GM19035 (cell line): ENCODE measurements around the gene UTP20.

Experiments
- ATAC-seq: cut with Tn5 transposase; IDR thresholded peaks from one replicate; pipeline ENCODE4 v1.9.1; 2021; ENCODE audit not compliant: unreplicated experiment

Gene UTP20

DNA sequence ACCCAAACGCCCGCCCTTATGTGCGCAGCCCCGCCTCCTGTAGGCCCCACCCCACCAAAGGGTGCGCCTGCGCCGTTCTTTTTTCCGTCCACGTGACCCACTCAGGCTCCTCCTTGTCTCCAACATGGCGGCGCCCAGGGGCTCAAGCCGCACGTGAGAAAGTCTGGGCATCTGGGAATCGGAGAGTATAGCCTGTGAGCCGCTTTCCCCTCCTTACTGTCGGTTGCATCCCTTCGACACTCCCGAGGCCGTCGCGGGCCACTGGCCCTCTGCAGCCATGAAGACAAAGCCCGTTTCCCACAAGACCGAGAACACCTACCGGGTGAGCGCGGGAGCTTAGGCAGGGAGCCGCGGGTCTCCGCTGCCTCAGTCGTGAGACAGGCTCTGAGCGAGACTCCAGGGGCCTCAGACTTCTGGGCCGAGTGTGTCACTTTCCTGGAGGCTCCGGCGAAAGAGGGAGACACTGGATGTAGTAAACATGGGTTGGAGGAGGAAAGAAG is at the start of gene UTP20:
TSS of gene UTP20 (plus strand) at position 100 of the 500 bp plus-strand sequence. CDS start at position 278, 178 bp downstream.
- peak; percentile 100 for ATAC-seq

DNA sequence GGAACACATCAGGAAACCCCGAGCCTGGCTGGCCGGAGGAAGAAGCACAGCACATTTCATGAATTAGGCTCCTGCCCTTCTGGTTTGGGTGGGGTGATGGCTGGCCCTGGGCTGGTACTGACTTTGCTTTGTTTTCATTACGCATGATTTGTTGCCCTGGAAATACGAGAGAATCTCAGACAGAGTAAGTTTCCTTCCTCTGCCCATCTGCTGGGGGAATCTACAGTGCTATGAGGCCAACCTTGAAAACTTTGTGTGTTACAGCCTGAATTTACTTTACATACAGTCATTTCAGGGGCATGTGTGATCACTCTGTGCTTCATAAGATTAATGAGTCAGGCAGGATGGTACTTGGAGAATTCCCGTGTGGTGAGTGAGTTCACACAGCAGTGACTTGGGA is 49.4 kb upstream of the UTP20 start:
- no peak for ATAC-seq

DNA sequence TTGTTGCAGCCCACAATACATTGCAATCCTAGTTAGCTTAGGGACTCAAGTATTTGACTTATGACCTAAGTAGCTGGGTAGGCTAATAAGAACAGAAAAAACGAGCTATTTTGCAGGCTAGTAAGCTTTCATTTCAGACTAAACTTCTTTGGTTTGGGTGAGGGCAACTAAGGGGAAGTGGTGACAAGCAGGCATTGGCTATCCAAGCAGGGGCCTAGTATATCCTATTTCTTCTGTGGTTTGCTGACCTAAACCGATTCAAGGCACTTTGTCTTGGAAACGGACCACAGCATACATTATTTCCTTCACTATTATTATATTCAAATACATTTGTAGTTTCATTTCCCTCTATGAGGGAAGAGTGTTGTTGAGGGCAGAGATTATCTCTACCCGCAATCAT is 48.3 kb upstream of the UTP20 start:
- no peak for ATAC-seq

DNA sequence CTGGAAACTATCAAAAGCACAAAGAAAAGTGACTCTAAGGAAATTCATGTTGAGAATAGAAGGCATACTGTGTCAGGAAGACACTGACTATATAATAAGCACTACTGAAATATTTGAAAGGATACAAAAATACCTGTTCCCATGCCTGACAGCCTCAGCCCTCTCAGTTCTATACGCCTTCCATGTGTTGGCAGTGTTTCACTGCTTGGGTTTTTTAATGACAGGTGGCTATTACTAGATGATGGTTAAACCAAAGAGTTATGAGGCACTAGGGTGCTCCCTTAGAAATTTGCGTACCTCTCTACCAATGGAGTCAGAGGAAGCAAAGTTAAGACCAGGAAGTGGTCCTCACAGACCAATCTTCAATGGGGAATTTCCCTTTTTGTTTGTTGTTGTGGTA is 44.2 kb upstream of the UTP20 start:
- no peak for ATAC-seq

DNA sequence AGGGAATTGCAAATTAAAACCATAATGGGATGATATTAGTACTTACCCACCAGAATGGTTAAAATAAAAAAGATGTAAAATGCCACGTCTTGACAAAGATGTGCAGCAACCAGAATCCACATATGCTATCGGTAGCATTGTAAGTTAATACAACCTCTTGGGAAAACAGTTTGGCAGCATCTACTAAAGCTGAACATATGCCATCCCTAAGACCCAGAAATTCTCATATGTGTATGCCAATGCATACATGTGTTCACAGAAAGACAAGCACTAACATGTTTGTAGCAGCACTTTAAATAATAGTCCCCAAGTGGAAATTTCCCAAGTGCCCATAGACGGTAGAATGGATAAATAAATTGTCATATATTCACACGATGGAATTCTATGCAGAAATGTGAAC is 41.6 kb upstream of the UTP20 start:
- ATAC-seq: no peak

DNA sequence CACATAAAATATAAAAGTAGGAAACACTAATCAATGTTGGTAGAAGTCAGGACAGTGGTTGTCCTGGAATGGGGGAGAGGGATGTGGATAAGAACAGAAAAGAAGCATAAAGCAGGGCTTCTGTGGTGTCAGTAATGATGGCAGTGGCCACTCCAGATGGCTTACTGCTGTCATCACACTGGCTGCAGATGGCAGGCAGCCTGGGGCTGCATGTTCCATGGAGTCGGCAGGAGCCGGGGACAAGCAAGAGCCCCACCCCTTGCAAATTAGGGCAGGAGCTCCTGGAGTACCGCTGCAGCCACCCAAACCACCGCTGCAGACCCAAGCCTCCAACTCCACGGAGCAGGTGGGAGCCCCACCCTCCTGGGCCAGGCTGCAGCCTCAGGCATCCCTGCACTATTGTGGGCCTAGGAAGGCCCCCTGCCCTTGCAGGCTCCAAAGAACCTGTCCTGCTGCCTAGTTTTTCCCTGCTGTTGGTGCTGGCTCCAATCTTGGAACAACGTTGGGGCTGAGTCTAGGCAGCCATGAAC is 41.0 kb upstream of the UTP20 start:
- no peak for ATAC-seq

DNA sequence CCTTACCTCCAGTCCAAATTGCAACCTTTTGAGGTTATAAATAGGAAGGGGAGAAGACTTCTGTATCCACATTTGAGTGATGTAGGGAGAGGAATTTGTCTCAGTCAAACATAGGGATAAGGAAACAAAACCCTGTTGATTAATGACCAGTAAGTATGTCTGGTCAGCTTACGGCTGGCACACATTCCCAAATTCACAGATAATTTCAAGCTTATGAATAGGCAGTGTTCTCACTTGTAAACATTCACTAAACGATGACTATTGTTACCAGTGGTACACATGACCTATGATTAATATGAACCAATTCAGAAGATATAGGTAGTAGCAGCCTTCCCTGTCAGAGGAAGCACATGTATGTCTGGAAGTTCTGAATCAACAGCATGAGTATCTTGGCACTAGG is 36.8 kb upstream of the UTP20 start:
- ATAC-seq: no peak

DNA sequence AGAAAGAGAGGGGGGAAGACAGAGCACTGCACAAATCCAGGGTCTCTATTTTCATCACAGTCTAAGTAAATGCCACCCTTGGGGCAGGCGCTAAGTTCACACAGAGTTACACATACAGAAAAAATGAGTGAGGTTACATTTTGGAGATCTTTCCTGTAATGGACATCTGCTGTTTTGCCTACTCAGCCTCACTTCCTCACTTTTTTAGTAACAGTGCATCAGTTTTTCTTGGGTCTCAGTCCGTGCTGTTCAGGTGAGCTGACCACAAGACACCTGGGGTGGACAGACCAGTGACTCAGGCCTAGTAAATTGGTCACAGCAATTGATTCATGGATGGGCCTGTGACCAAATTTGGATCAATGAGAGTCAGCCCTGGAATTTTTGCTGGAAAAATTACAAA is 36.3 kb upstream of the UTP20 start:
- ATAC-seq: no peak

DNA sequence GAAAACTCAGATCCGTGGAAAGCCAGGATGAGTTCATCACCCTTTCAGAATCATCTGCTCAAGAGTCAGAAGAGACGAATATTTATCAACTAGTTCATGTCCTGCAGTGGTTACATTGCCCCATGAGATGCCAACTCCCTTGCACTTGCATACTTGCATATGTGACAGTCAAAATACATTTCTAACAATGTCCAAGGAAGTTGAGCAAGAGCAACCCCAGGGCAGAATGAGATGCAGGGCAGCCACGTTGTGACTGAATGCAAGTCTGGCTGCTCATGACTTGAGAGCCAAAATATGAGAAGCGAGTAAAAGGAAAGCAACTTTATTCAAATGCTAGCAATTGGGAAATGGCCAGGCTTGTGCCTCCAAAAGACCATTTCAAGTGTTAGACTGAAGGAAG is 23.6 kb upstream of the UTP20 start:
- ATAC-seq: no peak

DNA sequence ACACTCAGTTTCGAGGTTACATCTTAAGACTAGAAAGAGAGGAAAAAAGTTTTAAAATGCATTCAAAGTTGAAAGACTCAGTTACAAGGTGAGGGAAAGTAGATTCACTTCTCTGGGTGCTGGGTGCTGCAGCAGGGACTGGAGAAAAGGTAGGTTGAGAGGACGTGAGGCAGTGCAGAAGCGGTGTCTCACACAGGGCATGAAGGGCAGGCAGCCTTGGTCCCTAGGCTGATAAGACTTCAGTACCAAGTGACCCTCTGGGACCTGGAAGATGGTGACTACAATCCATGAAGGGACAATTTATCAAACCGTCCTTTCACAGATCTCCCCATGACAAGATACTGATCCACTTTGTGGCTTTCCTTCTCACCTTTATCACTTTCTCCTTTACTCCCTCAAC is 22.5 kb upstream of the UTP20 start:
- no peak for ATAC-seq

DNA sequence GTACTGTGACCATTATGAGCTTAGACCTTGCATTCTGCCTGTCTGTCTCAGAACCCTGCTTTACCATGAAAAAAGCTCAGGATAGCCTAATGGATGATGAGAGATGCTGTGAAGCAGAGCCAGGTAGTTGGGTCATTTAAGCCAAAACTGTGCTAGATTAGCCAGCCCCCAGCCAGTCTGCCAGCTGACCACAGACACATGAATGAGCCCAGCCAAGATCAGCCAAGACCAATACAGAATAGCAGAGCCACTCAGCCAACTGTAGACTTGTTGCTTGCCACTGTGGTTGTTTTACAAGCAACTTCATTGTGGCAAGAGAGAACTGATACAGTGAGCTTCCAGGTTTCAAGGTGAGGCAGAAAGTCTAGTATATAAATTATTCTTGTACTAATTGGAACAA is 12.8 kb upstream of the UTP20 start:
- ATAC-seq: no peak

DNA sequence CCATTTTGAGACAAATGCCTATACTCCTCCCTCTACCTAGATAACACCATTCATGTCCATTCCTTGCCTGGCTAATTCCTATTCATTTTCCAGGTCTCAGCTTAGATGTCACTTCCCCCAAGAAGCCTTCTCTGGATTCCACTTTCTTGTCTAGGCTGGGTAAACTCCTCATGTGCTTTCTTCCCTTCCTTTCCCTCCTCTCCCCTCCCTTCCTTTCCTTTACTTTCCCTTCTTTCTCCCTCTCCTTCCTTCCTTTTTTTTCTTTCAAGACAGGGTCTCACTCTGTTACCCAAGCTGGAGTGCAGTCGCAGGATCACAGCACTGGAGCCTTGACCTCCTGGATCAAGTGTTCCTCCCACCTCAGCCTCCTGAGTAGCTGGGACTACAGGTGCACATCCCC is 3.5 kb upstream of the UTP20 start:
- no peak for ATAC-seq

DNA sequence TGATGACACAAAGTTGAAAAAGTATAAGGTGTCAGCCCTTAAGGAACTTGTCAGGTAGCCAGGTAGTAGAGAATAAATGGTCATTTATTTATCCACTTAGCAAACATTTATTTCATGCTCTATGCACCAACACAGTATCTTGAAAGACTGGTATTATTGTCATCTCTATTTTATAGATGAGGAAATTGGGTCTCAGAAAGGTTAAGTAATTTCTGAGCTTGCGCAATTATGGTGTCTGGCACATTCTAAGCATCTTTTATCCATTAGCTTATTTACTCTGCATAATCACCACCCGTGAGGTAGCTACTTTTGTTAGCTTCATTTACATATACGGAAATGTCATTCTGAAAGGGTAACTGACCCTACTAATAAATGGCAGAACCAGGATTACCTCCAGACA is 2.5 kb upstream of the UTP20 start:
- no peak for ATAC-seq

DNA sequence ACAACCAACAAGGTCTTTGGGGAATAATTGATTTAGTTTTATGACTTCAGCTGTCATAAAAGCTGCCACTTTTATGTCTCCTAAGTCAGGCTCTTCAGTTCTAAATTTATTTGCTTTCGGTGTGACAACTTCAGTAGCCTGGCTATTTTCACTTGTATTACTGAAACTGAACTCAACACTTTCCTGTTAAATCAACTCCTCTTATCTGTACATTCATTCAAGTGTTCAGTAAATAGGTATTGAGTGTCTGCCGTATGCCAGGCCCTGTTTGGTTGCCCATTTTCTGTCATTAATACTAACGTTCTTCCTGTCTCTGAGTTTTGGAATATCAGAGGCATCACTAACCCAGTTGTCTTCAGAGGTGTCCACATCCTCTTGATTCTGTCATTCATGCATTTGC is 7.5 kb downstream of the UTP20 start:
- no peak for ATAC-seq

DNA sequence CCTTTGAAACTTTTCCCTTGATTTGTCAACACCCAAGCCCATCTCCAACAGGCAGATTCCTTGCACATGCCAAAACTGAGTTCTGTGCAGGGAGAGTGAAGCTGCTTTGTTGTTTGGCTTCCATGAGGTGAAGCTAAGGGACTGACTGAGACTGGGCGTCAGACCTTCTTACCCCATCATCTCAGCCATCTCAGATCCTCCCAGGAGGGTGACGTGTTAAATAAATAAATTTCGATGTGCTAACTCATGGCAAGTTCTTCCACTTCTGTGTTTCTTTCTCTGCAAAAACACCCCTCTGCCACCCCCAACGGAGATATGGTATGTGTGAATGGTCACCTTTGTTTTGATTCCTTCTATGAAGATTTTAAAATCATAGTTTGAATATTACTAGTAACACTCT is 17.8 kb downstream of the UTP20 start:
- ATAC-seq: no peak

DNA sequence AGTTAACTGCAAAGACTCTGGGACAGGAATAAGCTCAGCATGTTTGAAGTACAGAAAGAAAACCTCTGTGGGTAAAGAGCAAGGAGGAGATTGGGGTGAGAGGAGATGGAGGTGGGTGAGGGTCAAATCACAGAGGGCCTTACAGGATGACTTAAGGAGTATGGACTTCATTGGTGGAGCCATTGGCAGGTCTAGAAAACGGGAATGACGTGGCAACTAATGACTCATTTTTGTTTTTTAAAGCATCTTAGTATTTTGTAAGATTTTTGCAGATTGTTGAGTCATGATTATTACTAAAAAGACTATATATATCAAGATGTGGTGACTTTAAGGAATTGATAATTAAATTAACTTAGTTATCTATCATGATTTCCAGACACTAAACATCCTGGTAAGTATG is 18.5 kb downstream of the UTP20 start:
- ATAC-seq: no peak

DNA sequence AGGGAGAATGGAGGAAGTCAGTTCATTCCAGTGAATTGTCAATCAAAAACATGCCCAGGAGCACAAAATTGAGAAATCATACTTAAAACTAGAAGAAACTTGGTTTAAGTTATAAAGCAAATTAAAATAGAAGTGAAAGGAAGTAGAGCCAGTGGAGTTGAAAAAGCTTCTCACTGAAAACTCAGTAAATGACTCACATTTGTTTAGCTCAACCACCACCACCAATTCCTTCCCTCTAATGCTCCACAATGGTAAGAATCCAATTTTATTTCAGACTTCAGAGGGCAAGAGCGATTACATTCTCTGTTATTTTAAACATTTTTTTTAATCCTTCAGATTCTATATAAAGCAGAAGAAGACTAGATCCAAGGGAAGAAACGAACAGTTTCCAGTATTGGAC is 19.4 kb downstream of the UTP20 start:
- ATAC-seq: no peak

DNA sequence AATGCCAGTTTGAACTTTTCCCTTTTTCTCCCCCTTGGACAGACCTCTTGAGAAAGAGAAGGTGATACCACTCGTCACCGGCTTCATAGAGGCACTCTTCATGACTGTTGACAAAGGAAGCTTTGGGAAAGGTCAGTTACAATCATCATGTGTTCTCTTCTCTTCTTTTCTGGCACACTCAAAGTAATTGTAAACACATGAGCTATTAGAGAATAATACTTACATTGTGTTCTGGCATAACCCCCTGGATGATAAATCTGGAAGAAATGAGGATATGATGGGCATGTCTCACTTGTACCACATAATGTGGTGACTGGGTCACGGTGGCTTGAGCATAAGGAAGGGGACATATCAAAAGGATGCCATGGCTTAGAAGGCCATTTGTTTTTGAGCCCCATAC is 20.0 kb downstream of the UTP20 start:
- ATAC-seq: no peak

DNA sequence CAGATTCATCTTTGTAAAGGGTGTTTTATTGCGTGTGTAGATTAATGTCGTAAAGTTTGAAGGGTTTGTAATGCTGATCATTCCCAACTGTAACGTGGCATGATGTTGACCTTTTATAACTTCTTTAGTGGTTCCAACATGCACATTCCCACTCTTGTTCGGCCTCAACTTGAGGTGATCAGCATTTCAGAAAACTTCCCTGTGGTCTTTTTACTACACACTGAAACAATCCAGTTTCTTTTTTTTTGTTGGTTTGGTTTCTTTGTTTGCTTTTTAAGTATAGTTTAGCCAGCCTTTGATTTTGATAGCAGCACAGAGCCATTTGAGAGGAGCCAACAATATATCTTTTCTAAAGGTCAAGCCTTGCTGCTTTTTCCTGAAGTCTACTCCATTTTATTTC is 22.8 kb downstream of the UTP20 start:
- ATAC-seq: no peak

DNA sequence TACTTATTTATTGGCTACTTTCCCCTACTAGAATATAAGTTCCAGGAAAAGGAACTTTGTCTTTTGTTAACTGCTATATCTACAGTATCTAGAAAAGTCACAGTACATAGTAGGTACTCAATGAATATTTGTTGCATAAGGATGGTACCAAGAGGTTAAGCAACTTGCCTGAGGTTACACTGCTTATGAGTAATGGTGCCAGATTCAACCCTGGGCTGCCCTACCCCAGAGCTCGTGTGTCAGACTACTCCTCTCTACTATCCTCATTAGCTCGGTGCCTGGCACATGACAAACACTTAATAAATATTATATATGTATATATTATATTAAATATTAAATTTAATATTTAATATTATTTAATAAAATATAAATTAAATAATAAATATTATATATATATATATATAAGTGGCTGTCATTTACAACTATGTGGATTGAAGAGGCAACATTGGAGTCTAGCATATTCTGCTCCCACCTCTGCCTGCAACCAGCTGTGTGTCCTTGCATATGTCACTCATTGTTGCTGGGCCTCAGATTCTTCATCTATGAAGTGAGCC is 25.4 kb downstream of the UTP20 start:
- no peak for ATAC-seq

DNA sequence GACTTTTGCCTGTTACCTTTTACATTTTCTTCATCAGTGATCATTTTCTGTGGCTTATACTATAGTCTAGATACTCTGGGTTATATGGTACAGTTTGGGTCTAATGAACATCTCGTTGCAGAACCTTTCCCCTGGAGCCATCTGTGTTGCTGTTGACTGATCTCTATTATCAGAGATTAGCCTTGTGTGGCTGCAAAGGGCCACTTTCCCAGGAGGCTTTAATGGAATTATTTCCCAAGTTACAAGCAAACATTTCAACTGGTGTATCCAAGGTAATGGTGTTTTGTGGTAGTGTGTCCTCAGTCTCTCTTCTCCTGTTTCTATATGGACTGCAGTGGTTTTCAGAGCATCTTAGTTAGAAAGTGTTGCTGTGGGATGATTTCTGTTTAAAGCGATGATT is 25.9 kb downstream of the UTP20 start:
- ATAC-seq: no peak

DNA sequence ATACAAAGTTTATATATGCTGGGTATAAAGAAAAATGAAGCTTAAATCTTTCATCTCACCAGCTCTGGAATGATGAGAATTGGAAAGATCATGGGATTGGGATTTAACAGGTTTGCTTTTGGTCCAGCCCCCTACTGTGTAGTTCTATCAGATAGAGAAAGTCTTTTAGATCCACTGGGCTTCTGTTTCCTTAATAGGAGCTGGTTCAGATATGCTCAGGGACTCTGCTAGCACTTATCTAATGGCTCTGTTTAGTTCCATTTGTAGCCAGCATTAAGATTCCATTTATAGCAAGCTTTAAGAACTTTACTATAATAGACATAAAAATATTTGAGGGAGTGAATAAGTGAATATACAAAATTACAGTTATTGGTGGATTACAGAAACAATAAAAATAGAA is 42.6 kb downstream of the UTP20 start:
- ATAC-seq: no peak

DNA sequence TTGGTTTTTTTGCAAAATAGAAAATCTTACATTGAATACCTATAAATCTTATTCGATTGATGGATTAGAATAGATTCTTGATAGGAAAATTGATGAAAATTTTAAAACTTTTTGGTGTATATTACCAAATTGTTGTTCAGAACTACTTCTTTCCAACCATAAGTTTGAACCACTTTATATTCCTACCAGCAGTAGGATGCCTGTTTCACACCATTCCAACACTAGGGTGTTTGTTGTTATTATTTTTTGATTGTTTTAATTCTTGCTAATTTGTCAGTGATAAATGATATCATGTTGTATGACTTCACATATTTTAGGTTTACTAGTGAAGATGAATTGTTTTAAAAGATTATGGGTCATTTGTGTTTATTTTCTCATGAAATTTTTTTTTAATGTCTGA is 43.4 kb downstream of the UTP20 start:
- ATAC-seq: no peak
